GM23248 (cell line): Measurements from ENCODE around the gene PLD2.

Experiments used
- EZH2 ChIP-seq: fragments of 200-600 bp; sonication (generic); IDR thresholded peaks from 2 replicates; pipeline ENCODE4 v1.6.1; 2018; ENCODE audit warnings: antibody characterized with exemption, mild to moderate bottlenecking; ENCODE audit not compliant: insufficient read depth, poor library complexity, severe bottlenecking
- EZH2phosphoT487 ChIP-seq: fragments of 200-600 bp; sonication (generic); IDR thresholded peaks from 2 replicates; pipeline ENCODE4 v1.6.1; 2018; ENCODE audit warnings: antibody characterized with exemption, moderate library complexity, mild to moderate bottlenecking, low read depth; ENCODE audit not compliant: insufficient read depth

GRCh38 chr17:4782652-4783051 is 24.3 kb upstream of the PLD2 start:
- TF ChIP-seq EZH2 (no peak), EZH2phosphoT487 (no peak)
